MM.1S (cell line): ENCODE results near the gene KHDC4.

ENCODE experiments used
- EZH2 ChIP-seq: fragments of 300-600 bp; sonication (generic); optimal IDR thresholded peaks from 2 replicates; pipeline ENCODE3; 2017; ENCODE audit warnings: low read depth, mild to moderate bottlenecking, antibody characterized with exemption, low read length, mixed read lengths
- EZH2phosphoT487 ChIP-seq: fragments of 300-600 bp; sonication (generic); IDR thresholded peaks from 2 replicates; pipeline ENCODE4 v1.6.1; 2018; ENCODE audit warnings: antibody characterized with exemption, low read length
- TF ChIP-seq, protein P1 (sequence below): fragments of 300-600 bp; sonication (generic); IDR thresholded peaks from 2 replicates; pipeline ENCODE4 v1.5.1; 2016; ENCODE audit warnings: antibody characterized with exemption, low read length, mixed read lengths

DNA sequence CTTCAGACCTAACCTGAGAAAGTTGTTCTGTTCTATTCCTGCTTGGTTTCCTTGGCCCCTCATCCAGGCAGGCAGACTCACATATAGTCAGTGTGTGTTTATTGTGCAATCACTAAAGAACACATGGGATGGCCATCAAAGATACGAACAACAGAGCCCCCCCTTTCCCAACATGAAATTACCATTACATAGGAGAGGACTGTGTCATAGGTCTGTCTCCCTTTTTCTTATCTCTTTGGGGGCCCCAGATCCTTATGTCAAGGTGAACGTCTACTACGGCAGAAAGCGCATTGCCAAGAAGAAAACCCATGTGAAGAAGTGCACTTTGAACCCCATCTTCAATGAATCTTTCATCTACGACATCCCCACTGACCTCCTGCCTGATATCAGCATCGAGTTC, 53.3 kb downstream of the KHDC4 start:
- TF ChIP-seq, protein P1, sequence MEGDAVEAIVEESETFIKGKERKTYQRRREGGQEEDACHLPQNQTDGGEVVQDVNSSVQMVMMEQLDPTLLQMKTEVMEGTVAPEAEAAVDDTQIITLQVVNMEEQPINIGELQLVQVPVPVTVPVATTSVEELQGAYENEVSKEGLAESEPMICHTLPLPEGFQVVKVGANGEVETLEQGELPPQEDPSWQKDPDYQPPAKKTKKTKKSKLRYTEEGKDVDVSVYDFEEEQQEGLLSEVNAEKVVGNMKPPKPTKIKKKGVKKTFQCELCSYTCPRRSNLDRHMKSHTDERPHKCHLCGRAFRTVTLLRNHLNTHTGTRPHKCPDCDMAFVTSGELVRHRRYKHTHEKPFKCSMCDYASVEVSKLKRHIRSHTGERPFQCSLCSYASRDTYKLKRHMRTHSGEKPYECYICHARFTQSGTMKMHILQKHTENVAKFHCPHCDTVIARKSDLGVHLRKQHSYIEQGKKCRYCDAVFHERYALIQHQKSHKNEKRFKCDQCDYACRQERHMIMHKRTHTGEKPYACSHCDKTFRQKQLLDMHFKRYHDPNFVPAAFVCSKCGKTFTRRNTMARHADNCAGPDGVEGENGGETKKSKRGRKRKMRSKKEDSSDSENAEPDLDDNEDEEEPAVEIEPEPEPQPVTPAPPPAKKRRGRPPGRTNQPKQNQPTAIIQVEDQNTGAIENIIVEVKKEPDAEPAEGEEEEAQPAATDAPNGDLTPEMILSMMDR, result no peak
- no peak for TF ChIP-seq EZH2phosphoT487
- TF ChIP-seq EZH2, result no peak
